Spinal cord (tissue), 10 donors: ENCODE results near the gene PSMD2. TPM values are rescaled to one million over a fixed set of nuclear protein-coding genes. Genes with fewer than 3 reads are reported as not detected.
A peak's percentile ranks its signal among the peaks of the same experiment; 100 is the strongest.

ENCODE experiments used
- DNase-seq, 6 donors: peaks; one replicate each; pipeline versions ENCODE4 v3.0.0 to v3.0.0-alpha.2; 2013 to 2015; ENCODE audit warnings: low spot score in 6 of 6, low read depth in 4 of 6
- H3K27ac ChIP-seq: one replicate; pipeline ENCODE4 v1.5.1; 2013; ENCODE audit warnings: low read depth, low read length, control low read depth
- H3K27me3 ChIP-seq: one replicate; pipeline ENCODE4 v1.6.1; 2013; ENCODE audit warnings: low read length; ENCODE audit not compliant: control insufficient read depth, insufficient read depth
- H3K36me3 ChIP-seq: one replicate; pipeline ENCODE4 v1.6.1; 2013; ENCODE audit warnings: low read length; ENCODE audit not compliant: control insufficient read depth, insufficient read depth
- H3K4me1 ChIP-seq: one replicate; pipeline ENCODE4 v1.6.1; 2013; ENCODE audit warnings: low read length; ENCODE audit not compliant: control insufficient read depth, insufficient read depth
- H3K4me3 ChIP-seq: one replicate; pipeline ENCODE4 v1.5.1; 2013; ENCODE audit warnings: low read depth, low read length, control low read depth
- H3K9me3 ChIP-seq: one replicate; pipeline ENCODE4 v1.6.1; 2013; ENCODE audit warnings: low read length; ENCODE audit not compliant: control insufficient read depth, insufficient read depth
- WGBS: methylation state at CpG from one replicate; pipeline ENCODE4 v1.1.5; 2013; ENCODE audit warnings: missing lambda C conversion rate; ENCODE audit not compliant: insufficient coverage; 5-methylcytosine and 5-hydroxymethylcytosine counted together
- polyA plus RNA-seq, 2 donors: library from polyadenylated mRNA; unstranded; fragments of 120-200 nt; gene quantifications; one replicate each; pipeline ENCODE4 v1.2.1, GENCODE V29; 2013; ENCODE audit not compliant: insufficient read length in 2 of 2
- total RNA-seq, 2 donors: library from RNA; depleted of rRNA in 1 of 2; stranded (reverse); fragments of 120-200 nt in 1 of 2; fragments of >200 nt in 1 of 2; gene quantifications; one replicate each; pipeline versions ENCODE4 v1.2.3 to v1.2.4, GENCODE V29; 2013 to 2014
- donor health status: healthy.

PSMD2 gene
- total and polyA plus RNA-seq, 4 donors = 177 to 275 (median 253) TPM

- H3K27me3 ChIP-seq = no peaks in the 10 kb centered on the region
- H3K36me3 ChIP-seq = peaks cover 65% of the 10 kb centered on the region
- H3K4me1 ChIP-seq = peaks cover 27% of the 10 kb centered on the region
- no peaks in the 10 kb centered on the region for H3K9me3 ChIP-seq
- WGBS = 24% methylated on average over 8 of the region's 9 CpGs
- no peak overlapping the region for H3K27ac ChIP-seq
- peak in 1 of 6 donors; percentile 75 for DNase-seq
- H3K4me3 ChIP-seq = no peak overlapping the region
Measured at GRCh38 chr3:184351511-184352148, 52.6 kb downstream of the PSMD2 start.

- no peak for DNase-seq
- WGBS = 72% methylated on average over 14 of the region's 15 CpGs
- H3K27me3 ChIP-seq = no peaks in the 10 kb centered on the region
- H3K4me1 ChIP-seq = peaks cover 26% of the 10 kb centered on the region
- no peaks in the 10 kb centered on the region for H3K9me3 ChIP-seq
- H3K36me3 ChIP-seq = peaks cover 67% of the 10 kb centered on the region
- H3K4me3 ChIP-seq = no peak overlapping the region
- no peak overlapping the region for H3K27ac ChIP-seq
Measured at GRCh38 chr3:184352149-184352785, 53.2 kb downstream of the PSMD2 start.

- Histone ChIP-seq H3K27me3 (no peaks in the 10 kb centered on the region), H3K36me3 (peaks cover 71% of the 10 kb centered on the region), H3K27ac (no peak overlapping the region), H3K4me1 (peaks cover 23% of the 10 kb centered on the region), H3K9me3 (no peaks in the 10 kb centered on the region), H3K4me3 (no peak overlapping the region)
- no peak for DNase-seq
- 95% methylated on average over 9 of the region's 11 CpGs for WGBS
Measured at GRCh38 chr3:184352897-184353545, 54.0 kb downstream of the PSMD2 start.

GRCh38 chr3:184353546-184353941 is 54.5 kb downstream of the PSMD2 start:
- H3K9me3 ChIP-seq = no peaks in the 10 kb centered on the region
- WGBS = 93% methylated on average over 11 of the region's 11 CpGs
- DNase-seq = no peak
- H3K27me3 ChIP-seq = no peaks in the 10 kb centered on the region
- H3K36me3 ChIP-seq = peaks cover 76% of the 10 kb centered on the region
- H3K27ac ChIP-seq = no peak overlapping the region
- H3K4me3 ChIP-seq = no peak overlapping the region
- H3K4me1 ChIP-seq = peaks cover 23% of the 10 kb centered on the region

GRCh38 chr3:184354121-184354728 is 55.2 kb downstream of the PSMD2 start:
- 75% methylated on average over 13 of the region's 18 CpGs for WGBS
- DNase-seq = no peak
- Histone ChIP-seq H3K27me3 (no peaks in the 10 kb centered on the region), H3K9me3 (no peaks in the 10 kb centered on the region), H3K4me1 (peaks cover 28% of the 10 kb centered on the region), H3K4me3 (no peak overlapping the region), H3K27ac (no peak overlapping the region), H3K36me3 (peaks cover 81% of the 10 kb centered on the region)

- DNase-seq = no peak
- no peaks in the 10 kb centered on the region for H3K9me3 ChIP-seq
- peaks cover 34% of the 10 kb centered on the region for H3K4me1 ChIP-seq
- H3K4me3 ChIP-seq = no peak overlapping the region
- no peaks in the 10 kb centered on the region for H3K27me3 ChIP-seq
- H3K36me3 ChIP-seq = peaks cover 84% of the 10 kb centered on the region
- WGBS = 73% methylated on average over 4 of the region's 8 CpGs
- no peak overlapping the region for H3K27ac ChIP-seq
Measured at GRCh38 chr3:184354754-184355153, 55.7 kb downstream of the PSMD2 start.

GRCh38 chr3:184355261-184356040 is 56.4 kb downstream of the PSMD2 start:
- 85% methylated on average over 17 of the region's 18 CpGs for WGBS
- Histone ChIP-seq H3K36me3 (peaks cover 84% of the 10 kb centered on the region), H3K4me1 (peaks cover 40% of the 10 kb centered on the region), H3K4me3 (no peak overlapping the region), H3K9me3 (no peaks in the 10 kb centered on the region), H3K27ac (no peak overlapping the region), H3K27me3 (no peaks in the 10 kb centered on the region)
- DNase-seq = no peak

GRCh38 chr3:184357248-184358123 is 58.4 kb downstream of the PSMD2 start:
- no peak for DNase-seq
- H3K9me3 ChIP-seq = no peaks in the 10 kb centered on the region
- 89% methylated on average over 16 of the region's 24 CpGs for WGBS
- peaks cover 41% of the 10 kb centered on the region for H3K4me1 ChIP-seq
- H3K36me3 ChIP-seq = peaks cover 68% of the 10 kb centered on the region
- H3K4me3 ChIP-seq = no peak overlapping the region
- no peak overlapping the region for H3K27ac ChIP-seq
- H3K27me3 ChIP-seq = no peaks in the 10 kb centered on the region
